H1 (cell line): ENCODE measurements around the gene PTPMT1. TPM values are rescaled to one million over a fixed set of nuclear protein-coding genes. Genes with fewer than 3 reads are reported as not detected.

ENCODE experiments used
- CTCF ChIA-PET: fragments of 300-600 bp; sonication (Branson Sonifier 250); formaldehyde crosslinking; loops from one replicate; lab custom pipeline; 2021; ENCODE audit not compliant: partially characterized antibody; lab: Charles Lee
- POLR2A ChIA-PET: fragments of 300-600 bp; sonication (Branson Sonifier 250); formaldehyde crosslinking; loops from one replicate; lab custom pipeline; 2021; ENCODE audit warnings: inconsistent platforms; ENCODE audit not compliant: partially characterized antibody; lab: Charles Lee
- DNase-seq, 2 experiments: peaks; one replicate each; pipeline versions ENCODE4 v3.0.0 to v3.0.0-alpha.2; 2010 to 2022; ENCODE audit warnings: low spot score in 2 of 2, low read depth in 1 of 2, mixed read lengths in 1 of 2
- FAIRE-seq: peaks from 2 replicates; lab custom pipeline; 2011; peaks lifted over from hg19 to GRCh38; lab: Jason Lieb, UNC
- H2AFZ ChIP-seq: 2 replicates; pipeline ENCODE4 v1.8.1; 2012; ENCODE audit warnings: low read length, inconsistent platforms
- H2AK5ac ChIP-seq: 2 replicates; pipeline ENCODE4 v1.6.1; 2013; ENCODE audit warnings: low read depth, low read length
- H2BK120ac ChIP-seq: replicated peaks from 2 replicates; pipeline ENCODE3; 2013; ENCODE audit warnings: low read depth, low read length, inconsistent platforms
- H2BK12ac ChIP-seq: 2 replicates; pipeline ENCODE4 v1.6.1; 2013; ENCODE audit warnings: low read depth, low read length
- H2BK15ac ChIP-seq: 2 replicates; pipeline ENCODE4 v1.6.1; 2013; ENCODE audit warnings: low read length
- H2BK20ac ChIP-seq: 2 replicates; pipeline ENCODE4 v1.6.1; 2013; ENCODE audit warnings: low read length
- H2BK5ac ChIP-seq: 2 replicates; pipeline ENCODE4 v1.6.1; 2013; ENCODE audit warnings: low read depth, low read length
- H3K14ac ChIP-seq: 2 replicates; pipeline ENCODE4 v1.6.1; 2013; ENCODE audit warnings: inconsistent platforms; ENCODE audit not compliant: insufficient read length
- H3K18ac ChIP-seq: 2 replicates; pipeline ENCODE4 v1.6.1; 2013; ENCODE audit warnings: low read length; ENCODE audit errors: extremely low read depth
- H3K23ac ChIP-seq: 2 replicates; pipeline ENCODE4 v1.6.1; 2013; ENCODE audit warnings: inconsistent platforms; ENCODE audit not compliant: insufficient read length
- H3K23me2 ChIP-seq: 2 replicates; pipeline ENCODE4 v1.6.1; 2013; ENCODE audit warnings: low read depth, low read length
- H3K27ac ChIP-seq: 2 replicates; pipeline ENCODE4 v1.6.1; 2011; ENCODE audit warnings: low read depth, low read length, inconsistent platforms
- H3K27me3 ChIP-seq, 4 experiments: replicated peaks in 1 of 4; 1 replicate in 1 of 4; 2 replicates in 3 of 4; pipeline versions ENCODE4 v1.6.1 to v1.8.1; 2011 to 2013; ENCODE audit warnings: low read length in 3 of 4, mild to moderate bottlenecking in 3 of 4, inconsistent platforms in 2 of 4, mixed read lengths in 2 of 4, moderate library complexity in 1 of 4; ENCODE audit not compliant: control insufficient read depth in 3 of 4, insufficient read depth in 3 of 4; ENCODE audit errors: extremely low read depth in 1 of 4
- H3K36me3 ChIP-seq, 4 experiments: 2 replicates each; pipeline versions ENCODE4 v1.6.1 to v1.8.1; 2011 to 2013; ENCODE audit warnings: mild to moderate bottlenecking in 4 of 4, low read length in 3 of 4, moderate library complexity in 2 of 4, control low read depth in 1 of 4, inconsistent platforms in 1 of 4; ENCODE audit not compliant: insufficient read depth in 4 of 4, control insufficient read depth in 2 of 4
- H3K4ac ChIP-seq: replicated peaks from 2 replicates; pipeline ENCODE3; 2013; ENCODE audit warnings: low read length, low read depth, mixed read lengths, inconsistent platforms; ENCODE audit not compliant: insufficient read length
- H3K4me1 ChIP-seq, 4 experiments: replicated peaks in 1 of 4; 1 replicate in 1 of 4; 2 replicates in 3 of 4; pipeline versions ENCODE4 v1.6.1 to v1.8.1; 2011 to 2013; ENCODE audit warnings: low read length in 3 of 4, inconsistent platforms in 2 of 4, mixed read lengths in 1 of 4; ENCODE audit not compliant: insufficient read depth in 4 of 4, control insufficient read depth in 3 of 4
- H3K4me2 ChIP-seq, 2 experiments: 2 replicates each; pipeline versions ENCODE4 v1.6.1 to v1.8.1; 2011 to 2013; ENCODE audit warnings: low read depth in 2 of 2, low read length in 2 of 2, control low read depth in 1 of 2, inconsistent platforms in 1 of 2, mild to moderate bottlenecking in 1 of 2; ENCODE audit not compliant: insufficient read depth in 1 of 2
- H3K4me3 ChIP-seq, 4 experiments: fragments of 200-600, 300-600 bp in 1 of 4; sonication (generic), shearing (Covaris generic), sonication (Bioruptor Twin) in 1 of 4; 2 replicates each; pipeline versions ENCODE4 v1.5.1 to v1.8.1; 2011 to 2016; ENCODE audit warnings: low read length in 4 of 4, low read depth in 3 of 4, control low read depth in 2 of 4, inconsistent platforms in 2 of 4, mild to moderate bottlenecking in 2 of 4, mixed read lengths in 1 of 4, moderate library complexity in 1 of 4; ENCODE audit not compliant: insufficient read depth in 2 of 4; ENCODE audit errors: extremely low read depth in 1 of 4
- H3K56ac ChIP-seq: replicated peaks from 2 replicates; pipeline ENCODE3; 2013; ENCODE audit warnings: low read depth, mild to moderate bottlenecking, mixed read lengths, low read length, inconsistent platforms; ENCODE audit not compliant: insufficient read length
- H3K79me1 ChIP-seq: 2 replicates; pipeline ENCODE4 v1.6.1; 2013; ENCODE audit warnings: low read depth, low read length, control low read depth
- H3K79me2 ChIP-seq, 2 experiments: 2 replicates each; pipeline versions ENCODE4 v1.6.1 to v1.8.1; 2012 to 2013; ENCODE audit warnings: low read length in 2 of 2, mild to moderate bottlenecking in 2 of 2, inconsistent platforms in 1 of 2; ENCODE audit not compliant: insufficient read depth in 2 of 2, control insufficient read depth in 1 of 2
- H3K9ac ChIP-seq, 4 experiments: replicated peaks in 1 of 4; 1 replicate in 1 of 4; 2 replicates in 3 of 4; pipeline versions ENCODE4 v1.6.1 to v1.8.1; 2011 to 2013; ENCODE audit warnings: low read depth in 3 of 4, low read length in 3 of 4, control low read depth in 2 of 4, mild to moderate bottlenecking in 2 of 4, moderate library complexity in 2 of 4, inconsistent platforms in 1 of 4; ENCODE audit errors: extremely low read depth in 1 of 4
- H3K9me3 ChIP-seq, 2 experiments: 2 replicates each; pipeline versions ENCODE4 v1.6.1 to v1.8.1; 2012 to 2013; ENCODE audit warnings: mild to moderate bottlenecking in 2 of 2, moderate library complexity in 2 of 2, control low read depth in 1 of 2, inconsistent platforms in 1 of 2, low read depth in 1 of 2, low read length in 1 of 2, mixed read lengths in 1 of 2; ENCODE audit not compliant: insufficient read depth in 2 of 2
- H4K20me1 ChIP-seq, 2 experiments: replicated peaks in 1 of 2; 2 replicates each; pipeline versions ENCODE3 to v1.8.1; 2011 to 2013; ENCODE audit warnings: inconsistent platforms in 2 of 2, low read length in 2 of 2, mild to moderate bottlenecking in 1 of 2; ENCODE audit not compliant: insufficient read depth in 2 of 2, control insufficient read depth in 1 of 2
- H4K5ac ChIP-seq: 2 replicates; pipeline ENCODE4 v1.6.1; 2013; ENCODE audit warnings: low read length, low read depth, mixed read lengths, inconsistent platforms; ENCODE audit not compliant: insufficient read length
- H4K8ac ChIP-seq: 2 replicates; pipeline ENCODE4 v1.8.0; 2013; ENCODE audit warnings: mild to moderate bottlenecking, moderate library complexity, low read length, inconsistent platforms; ENCODE audit not compliant: insufficient read depth; ENCODE audit errors: extremely low read depth
- H4K91ac ChIP-seq: replicated peaks from 2 replicates; pipeline ENCODE3; 2013; ENCODE audit warnings: low read length, mixed read lengths, inconsistent platforms; ENCODE audit not compliant: insufficient read length
- CHD2 ChIP-seq: IDR thresholded peaks from 2 replicates; pipeline ENCODE4 v1.6.1; 2012; ENCODE audit warnings: low read length, improper control_type of control experiment
- EGR1 ChIP-seq: IDR thresholded peaks from 2 replicates; pipeline ENCODE4 v1.6.1; 2011; ENCODE audit warnings: low read depth, low read length, borderline replicate concordance
- FOSL1 ChIP-seq: IDR thresholded peaks from 2 replicates; pipeline ENCODE4 v1.6.1; 2011; ENCODE audit warnings: mild to moderate bottlenecking, low read depth, low read length, moderate library complexity; ENCODE audit not compliant: insufficient read depth
- POLR2A ChIP-seq, 2 experiments: IDR thresholded peaks; 1 replicate in 1 of 2; 2 replicates in 1 of 2; pipeline ENCODE4 v1.6.1; 2011; ENCODE audit warnings: low read depth in 2 of 2, low read length in 2 of 2, mild to moderate bottlenecking in 2 of 2; ENCODE audit errors: control extremely low read depth in 1 of 2
- RBBP5 ChIP-seq: IDR thresholded peaks from 2 replicates; pipeline ENCODE4 v1.7.1; 2012; ENCODE audit warnings: low read depth, mild to moderate bottlenecking, inconsistent platforms, low read length, moderate library complexity, borderline replicate concordance
- RFX5 ChIP-seq: IDR thresholded peaks from 2 replicates; pipeline ENCODE4 v1.6.1; 2011; ENCODE audit warnings: low read depth, low read length, improper control_type of control experiment, borderline replicate concordance
- SIX5 ChIP-seq: IDR thresholded peaks from 2 replicates; pipeline ENCODE4 v1.6.1; 2011; ENCODE audit warnings: mild to moderate bottlenecking, low read depth, low read length
- TAF1 ChIP-seq: IDR thresholded peaks from 2 replicates; pipeline ENCODE4 v1.6.1; 2011; ENCODE audit warnings: mild to moderate bottlenecking, low read depth, low read length
- WGBS, 2 experiments: shearing (Covaris generic) in 1 of 2; methylation state at CpG; one replicate each; pipeline versions ENCODE4 v1.1.6 to v1.1.7; 2013 to 2015; ENCODE audit warnings: low lambda C conversion rate in 2 of 2, mixed read lengths in 2 of 2, inconsistent platforms in 1 of 2, low coverage in 1 of 2, missing lambda C conversion rate in 1 of 2; ENCODE audit not compliant: insufficient replicate concordance in 2 of 2, insufficient coverage in 1 of 2, insufficient read length in 1 of 2; ENCODE audit errors: extremely low coverage in 1 of 2, missing lambda C conversion rate in 1 of 2; 5-methylcytosine and 5-hydroxymethylcytosine counted together
- polyA plus RNA-seq, 7 experiments: library from polyadenylated mRNA; depleted of rRNA in 3 of 7; stranded (reverse) in 5 of 7; unstranded in 2 of 7; fragments of >200 nt in 5 of 7; fragments of 200-250 nt in 2 of 7; gene quantifications; 1 replicate in 5 of 7; 2 replicates in 1 of 7; 4 replicates in 1 of 7; pipeline versions ENCODE4 v1.2.1 to v1.2.3, GENCODE V29; 2011 to 2013; ENCODE audit warnings: missing spikeins in 2 of 7, mixed read lengths in 2 of 7
- total RNA-seq: library from RNA; stranded (reverse); fragmentation: NEBNext Ultra II Directional; extraction: Animal tissue kit (Norgen Biotek cat#: 25700); gene quantifications from 2 replicates; pipeline ENCODE4 v1.2.1, GENCODE V29; 2021
- TF ChIP-seq, protein P1 (sequence below), 3 experiments: IDR thresholded peaks; 1 replicate in 2 of 3; 2 replicates in 1 of 3; pipeline versions ENCODE4 v1.5.1 to v1.6.1; 2011; ENCODE audit warnings: low read length in 3 of 3, mild to moderate bottlenecking in 3 of 3, inconsistent platforms in 2 of 3, low read depth in 1 of 3, moderate library complexity in 1 of 3; ENCODE audit not compliant: insufficient read depth in 1 of 3; ENCODE audit errors: control extremely low read depth in 1 of 3
- TF ChIP-seq, protein P2 (sequence below): IDR thresholded peaks from 2 replicates; pipeline ENCODE4 v1.6.1; 2011; ENCODE audit warnings: low read length, improper control_type of control experiment

PTPMT1 gene
- total and polyA plus RNA-seq, 2 of the 8 experiments (the other 6 are each of a cell fraction or from before 2014, with no cell fraction given) = 44.8 to 105 TPM

DNA sequence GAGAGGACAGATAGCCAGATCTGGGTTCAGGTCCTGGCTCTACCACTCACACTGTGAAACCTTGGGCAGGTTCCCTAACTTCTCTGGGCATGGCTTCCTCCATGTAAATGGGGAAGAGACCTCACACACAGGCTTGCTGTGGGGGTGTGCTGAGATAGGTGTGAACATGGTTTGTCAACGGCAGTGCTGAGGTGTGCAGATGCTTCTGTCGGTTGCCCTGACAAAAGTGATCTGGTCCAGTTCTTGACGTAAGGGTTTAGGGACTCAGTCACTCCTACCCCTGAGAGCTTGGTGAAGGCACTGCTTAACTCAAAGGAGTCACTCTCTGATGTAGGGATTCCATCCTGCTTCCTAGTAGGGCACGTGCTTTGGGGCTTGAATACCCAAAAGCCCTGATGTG, 26.9 kb downstream of the PTPMT1 start:
- H2AK5ac ChIP-seq = no peak overlapping the region; the same call in 1 of the 2 replicates
- no peaks in the 10 kb centered on the region for H3K9me3 ChIP-seq
- H2BK120ac ChIP-seq = no peak overlapping the region
- H3K36me3 ChIP-seq = no peaks in the 10 kb centered on the region
- H3K4me2 ChIP-seq = no peak overlapping the region; a peak in 1 of 4 replicates
- H2BK20ac ChIP-seq = no peak overlapping the region
- no peaks in the 10 kb centered on the region for H3K79me1 ChIP-seq
- ChIA-PET POLR2A (interaction anchor here (1.4 to 5.1 kb wide), 5 partner anchors 10 to 41 kb away, joined by 5 to 42 read pairs (median 9); partner anchors contain the start of genes KBTBD4, NDUFS3 and PTPMT1), CTCF (interaction anchor here (1.1 to 2.8 kb wide), 4 partner anchors 24 to 180 kb away, joined by 3 to 8 read pairs (median 4); no protein-coding TSS in a partner anchor)
- no peak overlapping the region for H4K8ac ChIP-seq
- H4K91ac ChIP-seq = no peak overlapping the region
- peak overlapping the region; percentile 10 for H3K4ac ChIP-seq
- DNase-seq (no peak), FAIRE-seq (no peak)
- no peak overlapping the region for H3K56ac ChIP-seq
- no peak overlapping the region for H3K14ac ChIP-seq
- 0 out of 2 replicates have a peak overlapping the region, but pooled peaks have one; percentile 28 for H2BK12ac ChIP-seq
- peak overlapping the region; percentile 31; the same call in 1 of the 2 replicates for H2BK5ac ChIP-seq
- no peaks in the 10 kb centered on the region for H3K79me2 ChIP-seq
- H3K27me3 ChIP-seq = peaks cover 0 to 32% (median 26%) of the 10 kb centered on the region in 4 experiments; a peak in 6 of 7 replicates
- WGBS, 2 experiments = 88% methylated on average over 4 of the region's 4 CpGs; no CpG with 5 or more reads in 1 of the 2 experiments
- peaks cover 3 to 8% (median 4%) of the 10 kb centered on the region in 4 experiments; a peak in 6 of 7 replicates for H3K4me1 ChIP-seq
- no peak overlapping the region for H3K27ac ChIP-seq
- H3K9ac ChIP-seq = no peak overlapping the region
- 0 out of 2 replicates have a peak overlapping the region, but pooled peaks have one; percentile 34 for H2BK15ac ChIP-seq
- H3K23me2 ChIP-seq = peaks cover 2% of the 10 kb centered on the region; the same call in 1 of the 2 replicates
- no peak overlapping the region for H3K18ac ChIP-seq
- no peak overlapping the region for H4K5ac ChIP-seq
- H2AFZ ChIP-seq = no peak overlapping the region
- H4K20me1 ChIP-seq = no peaks in the 10 kb centered on the region
- H3K4me3 ChIP-seq = no peak overlapping the region
- no peak overlapping the region for H3K23ac ChIP-seq
- no peak for TF ChIP-seq POLR2A (IDR thresholded peaks at IDR 0.05; ENCODE audit: control extremely low read depth in 1 of 2, low read depth in 2 of 2, low read length in 2 of 2)
- TF ChIP-seq FOSL1 = no peak
- TF ChIP-seq EGR1 = no peak
- no peak for TF ChIP-seq SIX5
- no peak for TF ChIP-seq TAF1
- TF ChIP-seq CHD2 = no peak
- no peak for TF ChIP-seq RBBP5
- TF ChIP-seq, protein P1, sequence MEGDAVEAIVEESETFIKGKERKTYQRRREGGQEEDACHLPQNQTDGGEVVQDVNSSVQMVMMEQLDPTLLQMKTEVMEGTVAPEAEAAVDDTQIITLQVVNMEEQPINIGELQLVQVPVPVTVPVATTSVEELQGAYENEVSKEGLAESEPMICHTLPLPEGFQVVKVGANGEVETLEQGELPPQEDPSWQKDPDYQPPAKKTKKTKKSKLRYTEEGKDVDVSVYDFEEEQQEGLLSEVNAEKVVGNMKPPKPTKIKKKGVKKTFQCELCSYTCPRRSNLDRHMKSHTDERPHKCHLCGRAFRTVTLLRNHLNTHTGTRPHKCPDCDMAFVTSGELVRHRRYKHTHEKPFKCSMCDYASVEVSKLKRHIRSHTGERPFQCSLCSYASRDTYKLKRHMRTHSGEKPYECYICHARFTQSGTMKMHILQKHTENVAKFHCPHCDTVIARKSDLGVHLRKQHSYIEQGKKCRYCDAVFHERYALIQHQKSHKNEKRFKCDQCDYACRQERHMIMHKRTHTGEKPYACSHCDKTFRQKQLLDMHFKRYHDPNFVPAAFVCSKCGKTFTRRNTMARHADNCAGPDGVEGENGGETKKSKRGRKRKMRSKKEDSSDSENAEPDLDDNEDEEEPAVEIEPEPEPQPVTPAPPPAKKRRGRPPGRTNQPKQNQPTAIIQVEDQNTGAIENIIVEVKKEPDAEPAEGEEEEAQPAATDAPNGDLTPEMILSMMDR (IDR thresholded peaks at IDR 0.05; ENCODE audit: control extremely low read depth in 1 of 3, insufficient read depth in 1 of 3, low read depth in 1 of 3, low read length in 3 of 3) = no peak
- TF ChIP-seq, protein P2, sequence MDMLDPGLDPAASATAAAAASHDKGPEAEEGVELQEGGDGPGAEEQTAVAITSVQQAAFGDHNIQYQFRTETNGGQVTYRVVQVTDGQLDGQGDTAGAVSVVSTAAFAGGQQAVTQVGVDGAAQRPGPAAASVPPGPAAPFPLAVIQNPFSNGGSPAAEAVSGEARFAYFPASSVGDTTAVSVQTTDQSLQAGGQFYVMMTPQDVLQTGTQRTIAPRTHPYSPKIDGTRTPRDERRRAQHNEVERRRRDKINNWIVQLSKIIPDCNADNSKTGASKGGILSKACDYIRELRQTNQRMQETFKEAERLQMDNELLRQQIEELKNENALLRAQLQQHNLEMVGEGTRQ = no peak
- no peak for TF ChIP-seq RFX5
